Breast epithelium (tissue), 3 donors: ENCODE measurements around the gene SRP68.

Experiments
- POLR2AphosphoS5 ChIP-seq, 3 donors: sonication (generic); formaldehyde crosslinking; IDR thresholded peaks; one replicate each; pipeline ENCODE4 v1.6.1; 2017; ENCODE audit warnings: antibody characterized with exemption in 3 of 3
- TF ChIP-seq, protein P1 (sequence below), 3 donors: fragments of 450-650 bp; IDR thresholded peaks; one replicate each; pipeline ENCODE4 v1.5.1; 2016 to 2017; ENCODE audit warnings: antibody characterized with exemption in 3 of 3, mild to moderate bottlenecking in 3 of 3, moderate library complexity in 3 of 3

DNA sequence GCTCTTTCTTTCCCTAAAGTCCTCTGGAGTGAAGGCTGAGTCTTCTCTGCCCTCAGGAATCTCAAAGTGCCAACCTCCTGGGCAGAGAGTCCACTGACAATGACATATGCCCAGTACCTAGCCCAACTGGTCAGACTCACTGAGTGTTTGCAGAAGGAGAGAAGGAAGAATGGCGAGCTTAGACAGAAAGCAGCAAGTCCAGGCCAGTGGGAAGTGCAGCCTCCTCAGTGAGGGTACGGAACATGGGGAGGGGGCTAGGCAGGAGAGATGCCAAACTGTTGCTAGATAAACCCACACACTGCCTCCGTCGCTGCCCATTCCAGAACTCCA is 30.6 kb upstream of the SRP68 start:
- TF ChIP-seq, protein P1, sequence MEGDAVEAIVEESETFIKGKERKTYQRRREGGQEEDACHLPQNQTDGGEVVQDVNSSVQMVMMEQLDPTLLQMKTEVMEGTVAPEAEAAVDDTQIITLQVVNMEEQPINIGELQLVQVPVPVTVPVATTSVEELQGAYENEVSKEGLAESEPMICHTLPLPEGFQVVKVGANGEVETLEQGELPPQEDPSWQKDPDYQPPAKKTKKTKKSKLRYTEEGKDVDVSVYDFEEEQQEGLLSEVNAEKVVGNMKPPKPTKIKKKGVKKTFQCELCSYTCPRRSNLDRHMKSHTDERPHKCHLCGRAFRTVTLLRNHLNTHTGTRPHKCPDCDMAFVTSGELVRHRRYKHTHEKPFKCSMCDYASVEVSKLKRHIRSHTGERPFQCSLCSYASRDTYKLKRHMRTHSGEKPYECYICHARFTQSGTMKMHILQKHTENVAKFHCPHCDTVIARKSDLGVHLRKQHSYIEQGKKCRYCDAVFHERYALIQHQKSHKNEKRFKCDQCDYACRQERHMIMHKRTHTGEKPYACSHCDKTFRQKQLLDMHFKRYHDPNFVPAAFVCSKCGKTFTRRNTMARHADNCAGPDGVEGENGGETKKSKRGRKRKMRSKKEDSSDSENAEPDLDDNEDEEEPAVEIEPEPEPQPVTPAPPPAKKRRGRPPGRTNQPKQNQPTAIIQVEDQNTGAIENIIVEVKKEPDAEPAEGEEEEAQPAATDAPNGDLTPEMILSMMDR (IDR thresholded peaks at IDR 0.05), result no peak
- no peak for TF ChIP-seq POLR2AphosphoS5 (IDR thresholded peaks at IDR 0.05)
